A549 (cell line): ENCODE results near the gene NFIA. TPM values are rescaled to one million over a fixed set of nuclear protein-coding genes. Genes with fewer than 3 reads are reported as not detected.
A peak's percentile ranks its signal among the peaks of the same experiment; 100 is the strongest.
"Not testable (repeated sequence)": the region's sequence is repeated elsewhere in the genome, so short reads cannot be mapped to it uniquely, and the experiment has no call there.

Source experiments
- ATAC-seq, 2 experiments: fragments of 200-7000 bp in 1 of 2; fragments of >200 bp in 1 of 2; cut with Nextera tagmentation in 1 of 2; cut with Tn5 transposase in 1 of 2; 3 replicates each; pipeline versions ENCODE4 v1.8.0 to v1.9.1; 2018 to 2020; ENCODE audit warnings: mild to moderate bottlenecking in 1 of 2, moderate library complexity in 1 of 2
- CTCF ChIA-PET: fragments of 300-600 bp; sonication (Branson Sonifier 250); formaldehyde crosslinking; extraction: SDS; loops from one replicate; lab custom pipeline; 2021; ENCODE audit warnings: antibody characterized with exemption, inconsistent platforms; lab: Yijun Ruan, JAX
- POLR2A ChIA-PET: fragments of 350-600 bp; formaldehyde crosslinking; extraction: SDS; loops from one replicate; lab custom pipeline; 2021; ENCODE audit warnings: antibody characterized with exemption, inconsistent platforms; lab: Yijun Ruan, JAX
- DNase-seq, 2 experiments: peaks; one replicate each; pipeline versions ENCODE4 v3.0.0 to v3.0.0-alpha.2; 2011 to 2016; ENCODE audit warnings: low read depth in 1 of 2, low spot score in 1 of 2
- FAIRE-seq: peaks from 2 replicates; lab custom pipeline; 2011; peaks lifted over from hg19 to GRCh38; lab: Jason Lieb, UNC
- H3K27ac ChIP-seq, 2 experiments: fragments of >200 bp; sonication (Bioruptor Twin); formaldehyde crosslinking; 3 replicates each; pipeline ENCODE4 v1.5.1; 2016 to 2017
- H3K4me1 ChIP-seq: fragments of >200 bp; sonication (Bioruptor Twin); formaldehyde crosslinking; 3 replicates; pipeline ENCODE4 v1.6.1; 2016
- H3K4me2 ChIP-seq: fragments of >200 bp; sonication (Bioruptor Twin); formaldehyde crosslinking; 3 replicates; pipeline ENCODE4 v1.6.1; 2016
- H3K4me3 ChIP-seq: fragments of >200 bp; sonication (Bioruptor Twin); formaldehyde crosslinking; 3 replicates; pipeline ENCODE4 v1.5.1; 2016
- H3K9me3 ChIP-seq: fragments of >200 bp; sonication (Bioruptor Twin); formaldehyde crosslinking; 3 replicates; pipeline ENCODE4 v1.6.1; 2016
- BCL3 ChIP-seq: fragments of >200 bp; sonication (Bioruptor Twin); formaldehyde crosslinking; IDR thresholded peaks from 3 replicates; pipeline ENCODE4 v1.6.1; 2016
- CBX2 ChIP-seq: fragments of 200-600 bp; sonication (generic); IDR thresholded peaks from 2 replicates; pipeline ENCODE4 v1.6.1; 2016; ENCODE audit warnings: low read depth, mild to moderate bottlenecking, borderline replicate concordance
- CEBPB ChIP-seq, 2 experiments: fragments of >200 bp in 1 of 2; sonication (Bioruptor Twin) in 1 of 2; formaldehyde crosslinking in 1 of 2; IDR thresholded peaks; 2 replicates each; pipeline ENCODE4 v1.6.1; 2012 to 2016
- ESRRA ChIP-seq: fragments of 150-350 bp; IDR thresholded peaks from 2 replicates; pipeline ENCODE4 v1.6.1; 2014; ENCODE audit warnings: mild to moderate bottlenecking, low read length, borderline replicate concordance
- HES2 ChIP-seq: fragments of >200 bp; sonication (Bioruptor Twin); formaldehyde crosslinking; IDR thresholded peaks from 2 replicates; pipeline ENCODE4 v1.6.1; 2016
- HOXB5 ChIP-seq: fragments of 250-450 bp; sonication (Bioruptor Pico); IDR thresholded peaks from 2 replicates; pipeline ENCODE4 v1.5.0; 2020; ENCODE audit warnings: mild to moderate bottlenecking, moderate library complexity
- JUN ChIP-seq, 2 experiments: fragments of >200 bp; sonication (Bioruptor Twin); formaldehyde crosslinking; IDR thresholded peaks; 2 replicates in 1 of 2; 3 replicates in 1 of 2; pipeline ENCODE4 v1.6.1; 2016 to 2017
- KDM5A ChIP-seq: fragments of 200-600 bp; sonication (generic); IDR thresholded peaks from 2 replicates; pipeline ENCODE4 v1.6.1; 2016; ENCODE audit warnings: antibody characterized with exemption, mild to moderate bottlenecking
- MAFK ChIP-seq: fragments of 450-650 bp; IDR thresholded peaks from 2 replicates; pipeline ENCODE4 v1.6.1; 2014; ENCODE audit not compliant: partially characterized antibody
- MAZ ChIP-seq: fragments of 150-350 bp; IDR thresholded peaks from 2 replicates; pipeline ENCODE4 v1.6.1; 2014; ENCODE audit warnings: antibody characterized with exemption, low read depth, low read length, borderline replicate concordance
- MYC ChIP-seq: IDR thresholded peaks from 2 replicates; pipeline ENCODE4 v1.6.1; 2012; ENCODE audit warnings: mild to moderate bottlenecking, inconsistent platforms, low read length, improper control_type of control experiment, borderline replicate concordance
- RAD21 ChIP-seq, 2 experiments: fragments of >200 bp in 1 of 2; sonication (Bioruptor Twin) in 1 of 2; formaldehyde crosslinking in 1 of 2; IDR thresholded peaks in 1 of 2; conservative IDR thresholded peaks in 1 of 2; 2 replicates in 1 of 2; 3 replicates in 1 of 2; pipeline ENCODE4 v1.6.1; 2012 to 2018; ENCODE audit warnings: inconsistent platforms in 1 of 2
- RARB ChIP-seq: fragments of 250-450 bp; sonication (Bioruptor Pico); IDR thresholded peaks from 2 replicates; pipeline ENCODE4 v1.8.0; 2021; ENCODE audit warnings: mild to moderate bottlenecking, moderate library complexity
- REST ChIP-seq: fragments of 200-600 bp; sonication (generic); IDR thresholded peaks from 2 replicates; pipeline ENCODE4 v1.6.1; 2016; ENCODE audit warnings: antibody characterized with exemption, mild to moderate bottlenecking, moderate library complexity
- TP53 ChIP-seq: fragments of 250-450 bp; sonication (Bioruptor Pico); IDR thresholded peaks from 2 replicates; pipeline ENCODE4 v1.5.0; 2021; ENCODE audit warnings: mild to moderate bottlenecking, moderate library complexity
- USF2 ChIP-seq: fragments of 450-650 bp; IDR thresholded peaks from 2 replicates; pipeline ENCODE4 v1.6.1; 2014; ENCODE audit warnings: antibody characterized with exemption
- ZC3H11A ChIP-seq: fragments of 450-650 bp; IDR thresholded peaks from 2 replicates; pipeline ENCODE4 v1.6.1; 2014; ENCODE audit warnings: antibody characterized with exemption, mild to moderate bottlenecking
- ZNF302 ChIP-seq: fragments of 250-450 bp; sonication (Bioruptor Pico); IDR thresholded peaks from 2 replicates; pipeline ENCODE4 v1.9.0; 2021; ENCODE audit warnings: inconsistent platforms, mild to moderate bottlenecking, moderate library complexity
- WGBS: methylation state at CpG from one replicate; pipeline ENCODE4 v1.1.6; 2017; ENCODE audit errors: missing lambda C conversion rate; 5-methylcytosine and 5-hydroxymethylcytosine counted together
- polyA plus RNA-seq, 4 experiments: library from polyadenylated mRNA; depleted of rRNA in 3 of 4; stranded (reverse); fragments of >200 nt; fragmentation: RNase III in 1 of 4; extraction: RNeasy Plus Mini Kit Qiagen cat#74134 plus additional on column Dnase treatment in 1 of 4; gene quantifications; 2 replicates in 3 of 4; 3 replicates in 1 of 4; pipeline ENCODE4 v1.2.3, GENCODE V29; 2011 to 2017

NFIA gene
- polyA plus RNA-seq, 2 of the 4 experiments (the other 2 are of a cell fraction): 6.5 to 25.8 TPM

GRCh38 chr1:61061601-61062000 is 20.8 kb upstream of the NFIA start:
- WGBS: 79% methylated on average over 4 of the region's 4 CpGs
- CTCF ChIA-PET: interaction anchor here (3.3 kb wide), 1 partner anchor 11 kb away, joined by 14 read pairs; no protein-coding TSS in a partner anchor
- FAIRE-seq, H3K9me3 ChIP-seq, DNase-seq, H3K27ac ChIP-seq, POLR2A ChIA-PET, H3K4me1 ChIP-seq, ATAC-seq, H3K4me3 ChIP-seq, H3K4me2 ChIP-seq: not testable (repeated sequence)
- TF ChIP-seq MAFK (peak; percentile 89), RAD21 (conservative IDR thresholded peaks at IDR 0.05 in 1 of 2, IDR thresholded peaks at IDR 0.05 in 1 of 2) (peak in 1 of 2 experiments; percentile 14; a peak in 1 of 5 replicates)

- POLR2A ChIA-PET: no interaction called here
- ATAC-seq (no peak), DNase-seq (no peak), FAIRE-seq (no peak)
- WGBS: 93% methylated on average over 1 of the region's 1 CpG
- H3K27ac ChIP-seq: no peak overlapping the region
- no peak overlapping the region for H3K4me3 ChIP-seq
- H3K4me1 ChIP-seq: no peaks in the 10 kb centered on the region
- no peak overlapping the region for H3K4me2 ChIP-seq
- TF ChIP-seq RARB (CRISPR knock-in tag) (no peak), JUN (IDR thresholded peaks at IDR 0.05) (no peak), KDM5A (no peak), CBX2 (no peak), ZNF302 (CRISPR knock-in tag) (no peak), TP53 (CRISPR knock-in tag) (no peak), ZC3H11A (no peak), HES2 (no peak), USF2 (no peak), MYC (no peak), HOXB5 (CRISPR knock-in tag) (no peak), REST (no peak), MAFK (no peak), CEBPB (IDR thresholded peaks at IDR 0.05) (no peak), ESRRA (no peak)
- CTCF ChIA-PET: no interaction called here
- no peaks in the 10 kb centered on the region for H3K9me3 ChIP-seq
Observed at GRCh38 chr1:61064673-61065072, 17.7 kb upstream of the NFIA start.

- Histone ChIP-seq H3K27ac (no peak overlapping the region), H3K4me1 (no peaks in the 10 kb centered on the region), H3K9me3 (no peaks in the 10 kb centered on the region), H3K4me3 (no peak overlapping the region), H3K4me2 (no peak overlapping the region)
- no peak for TF ChIP-seq MAZ
- TF ChIP-seq HES2: no peak
- no peak for TF ChIP-seq BCL3
- TF ChIP-seq RARB (CRISPR knock-in tag): no peak
- no peak for TF ChIP-seq CEBPB (IDR thresholded peaks at IDR 0.05)
- TF ChIP-seq ZC3H11A: no peak
- FAIRE-seq (no peak), DNase-seq (no peak), ATAC-seq (no peak)
- CTCF ChIA-PET: interaction anchor here (0.8 to 1.8 kb wide), 3 partner anchors 13 to 25 kb away, joined by 3 to 4 read pairs (median 4); no protein-coding TSS in a partner anchor
- WGBS: 90% methylated on average over 4 of the region's 4 CpGs
- POLR2A ChIA-PET: no interaction called here
Observed at GRCh38 chr1:61067446-61068019, 14.8 kb upstream of the NFIA start.
